Islet of Langerhans (tissue), 1 donor: ENCODE data around the gene H6PD.
"Not testable (repeated sequence)": the region's sequence is repeated elsewhere in the genome, so short reads cannot be mapped to it uniquely, and the experiment has no call there.

Source experiments
- FAIRE-seq: peaks from one replicate; lab custom pipeline; 2011; peaks lifted over from hg19 to GRCh38; lab: Jason Lieb, UNC

The H6PD gene

GRCh38 chr1:9298282-9298681, 63.7 kb downstream of the H6PD start:
- FAIRE-seq, result no peak

GRCh38 chr1:9299571-9300541, 65.3 kb downstream of the H6PD start:
- not testable (repeated sequence) for FAIRE-seq

GRCh38 chr1:9300573-9300972, 66.0 kb downstream of the H6PD start:
- FAIRE-seq, result no peak

- FAIRE-seq, result no peak
Measured at GRCh38 chr1:9302745-9303524, 68.4 kb downstream of the H6PD start.

- no peak for FAIRE-seq
Measured at GRCh38 chr1:9303916-9304315, 69.3 kb downstream of the H6PD start.

GRCh38 chr1:9305216-9305615, 70.6 kb downstream of the H6PD start:
- no peak for FAIRE-seq

GRCh38 chr1:9306006-9306405, 71.4 kb downstream of the H6PD start:
- FAIRE-seq, result no peak

- FAIRE-seq, result no peak
Measured at GRCh38 chr1:9307303-9307702, 72.7 kb downstream of the H6PD start.

- FAIRE-seq, result no peak
Measured at GRCh38 chr1:9308236-9308785, 73.7 kb downstream of the H6PD start.

GRCh38 chr1:9309080-9309479, 74.5 kb downstream of the H6PD start:
- FAIRE-seq, result no peak

GRCh38 chr1:9309991-9310390, 75.4 kb downstream of the H6PD start:
- FAIRE-seq, result no peak

GRCh38 chr1:9311029-9311428, 76.5 kb downstream of the H6PD start:
- FAIRE-seq, result no peak

- no peak for FAIRE-seq
Measured at GRCh38 chr1:9311479-9311878, 76.9 kb downstream of the H6PD start.

GRCh38 chr1:9312168-9312720, 77.7 kb downstream of the H6PD start:
- FAIRE-seq, result no peak

GRCh38 chr1:9313576-9313975, 79.0 kb downstream of the H6PD start:
- no peak for FAIRE-seq

- no peak for FAIRE-seq
Measured at GRCh38 chr1:9314111-9314510, 79.5 kb downstream of the H6PD start.

- FAIRE-seq, result no peak
Measured at GRCh38 chr1:9314711-9315379, 80.3 kb downstream of the H6PD start.

- FAIRE-seq, result no peak
Measured at GRCh38 chr1:9315411-9316079, 81.0 kb downstream of the H6PD start.

GRCh38 chr1:9316080-9316444, 81.5 kb downstream of the H6PD start:
- no peak for FAIRE-seq

- FAIRE-seq, result no peak
Measured at GRCh38 chr1:9316512-9316911, 81.9 kb downstream of the H6PD start.

GRCh38 chr1:9317072-9317471, 82.5 kb downstream of the H6PD start:
- no peak for FAIRE-seq
